Heart right ventricle (tissue), 16 donors: ENCODE measurements around the gene CIDEA. TPM values are rescaled to one million over a fixed set of nuclear protein-coding genes. Genes with fewer than 3 reads are reported as not detected.

ENCODE experiments used
- ATAC-seq, 8 donors: fragments of 200-7000 bp; cut with Tn5 transposase; one replicate each; pipeline ENCODE4 v1.9.1; 2020; ENCODE audit warnings: mild to moderate bottlenecking in 8 of 8, moderate library complexity in 8 of 8, moderate number of reproducible peaks in 1 of 8
- DNase-seq, 2 donors: peaks; one replicate each; pipeline ENCODE4 v3.0.0-alpha.2; 2020
- H3K27ac ChIP-seq, 10 donors: fragments of 200-600 bp; sonication (generic) in 2 of 10; one replicate each; pipeline versions ENCODE4 v1.5.0 to v1.8.0; 2020 to 2022; ENCODE audit warnings: mild to moderate bottlenecking in 3 of 10
- H3K27me3 ChIP-seq, 7 donors: fragments of 200-600 bp; one replicate each; pipeline ENCODE4 v1.8.0; 2021 to 2022; ENCODE audit warnings: mild to moderate bottlenecking in 2 of 7
- H3K36me3 ChIP-seq, 9 donors: fragments of 200-600 bp; sonication (generic) in 1 of 9; one replicate each; pipeline versions ENCODE4 v1.5.0 to v1.8.0; 2020 to 2022; ENCODE audit warnings: mild to moderate bottlenecking in 2 of 9
- H3K4me1 ChIP-seq, 9 donors: fragments of 200-600 bp; sonication (generic) in 1 of 9; one replicate each; pipeline versions ENCODE4 v1.5.0 to v1.8.0; 2020 to 2022; ENCODE audit warnings: mild to moderate bottlenecking in 4 of 9
- H3K4me3 ChIP-seq, 10 donors: fragments of 200-600 bp; sonication (generic) in 2 of 10; one replicate each; pipeline versions ENCODE4 v1.5.0 to v1.8.0; 2020 to 2022; ENCODE audit warnings: mild to moderate bottlenecking in 7 of 10, moderate library complexity in 2 of 10
- H3K9me3 ChIP-seq, 11 donors: fragments of 200-600 bp in 10 of 11; sonication (generic) in 2 of 11; one replicate each; pipeline versions ENCODE4 v1.5.0 to v1.8.0; 2013 to 2022; ENCODE audit warnings: mild to moderate bottlenecking in 2 of 11, control low read depth in 1 of 11, moderate library complexity in 1 of 11
- WGBS, 2 donors: extraction: QIAGEN DNeasy Blood & Tissue Kit; methylation state at CpG; one replicate each; pipeline ENCODE4 v1.1.7; 2013; ENCODE audit warnings: inconsistent platforms in 1 of 2; 5-methylcytosine and 5-hydroxymethylcytosine counted together
- intact Hi-C, 10 donors: fragments of 100-400 bp; cut with DNase I; formaldehyde crosslinking; loops; one replicate each; pipeline versions ENCODE4 v1.11.1 to v1.14.2; 2022
- polyA plus RNA-seq, 2 donors: library from polyadenylated mRNA; stranded (reverse); fragments of 200-250 nt; gene quantifications; one replicate each; pipeline ENCODE4 v1.2.3, GENCODE V29; 2013
- total RNA-seq, 10 donors: library from RNA; stranded (reverse); fragmentation: NEBNext Ultra II Directional in 3 of 10; extraction: Animal tissue kit (Norgen Biotek cat#: 25700) in 3 of 10; gene quantifications; one replicate each; pipeline versions ENCODE4 v1.2.1 to v1.2.4, GENCODE V29; 2021 to 2023
- TF ChIP-seq, protein P1 (sequence below), 9 donors: fragments of 200-600 bp; sonication (generic) in 2 of 9; IDR thresholded peaks; one replicate each; pipeline versions ENCODE4 v1.5.0 to v1.8.0; 2021 to 2022; ENCODE audit warnings: antibody characterized with exemption in 9 of 9, mild to moderate bottlenecking in 5 of 9, moderate library complexity in 1 of 9
- donor health status: Arrhythmogenic right ventricular cardiomyopathy.
- donor health status: ischemic (EF 13 %, LVEDD 7.1; RV severe dilation, severe dysfunction).
- donor health status: healthy with polysubstance abuse.
- donor health status: DM: no; HTN: yes; CAD: no.
- donor health status: DM: no; HTN: no; CAD: no.
- donor health status: ischemic (EF 25% LVEDD 6.9; RV normal size, moderate dysfunction).
- donor health status: ischemic (EF 25% LVEDD 5.7; RV mildly dilated, moderate dysfunction).
- donor health status: healthy.
- donor health status: DM: yes; HTN: yes; CAD: no.
- donor health status: Ischemic cardiomyopathy.
- donor health status: ischemic (EF 35%, LVEDD 5.7; RV mildly dilated, moderate dysfunction).
- donor health status: nonischemic (EF 11% LVEDD 7.7; RV severe dilation, severe dysfunction).
- donor health status: DM: yes; HTN: yes; CAD: no.
- donor health status: PGD.
- donor health status: ischemic (EF 29% LVEDD 5.4; RV normal size, mild dysfunction).
- donor health status: nonischemic (EF 23%, LVEDD 6.1; RV moderate dilation, normal function).

Gene CIDEA
- total and polyA plus RNA-seq, 12 donors = 0.37 to 6.8 (median 1.4) TPM; not detected in 2

DNA sequence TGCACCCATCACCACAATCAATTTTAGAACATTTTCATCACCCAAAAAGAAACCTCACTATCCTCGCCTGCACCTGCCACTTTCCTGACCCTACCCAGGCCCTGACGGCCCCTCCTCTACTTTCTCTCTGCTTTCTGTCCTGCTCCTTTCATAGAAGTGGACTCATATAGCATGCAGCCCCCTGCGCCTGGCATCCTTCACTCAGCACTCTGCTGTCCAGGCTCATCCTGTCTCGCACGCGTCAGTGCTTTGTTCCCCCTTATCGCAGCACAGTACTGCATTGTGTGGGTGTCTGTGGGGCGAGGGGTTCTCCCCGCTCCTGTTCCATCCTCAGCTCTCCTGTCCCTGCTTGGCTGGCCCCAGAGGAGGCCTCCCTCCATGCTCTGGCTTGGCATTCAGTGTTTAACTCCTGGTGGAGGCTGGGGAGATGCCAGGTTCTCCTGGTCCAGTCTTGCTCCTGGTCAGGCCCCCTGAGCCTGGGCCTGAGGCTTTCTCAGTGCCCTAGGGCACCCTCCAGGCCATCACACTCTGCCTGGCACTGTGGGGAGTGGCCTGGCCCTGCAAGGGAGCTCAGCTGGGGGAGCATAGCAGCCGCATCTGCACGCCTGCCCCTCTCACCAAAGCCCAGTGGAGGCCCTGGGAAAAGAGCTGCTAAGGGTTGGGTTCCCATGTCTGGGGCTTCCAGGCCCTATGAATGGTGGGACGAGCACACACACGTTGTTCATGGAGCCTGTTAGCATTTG, 47.3 kb downstream of the CIDEA start:
- Histone ChIP-seq H3K4me3 (no peak overlapping the region), H3K4me1 (peaks cover 0 to 6% (median under 1%) of the 10 kb centered on the region in 9 donors), H3K36me3 (no peaks in the 10 kb centered on the region), H3K27ac (no peak overlapping the region), H3K27me3 (peaks cover 0 to 8% (median 0%) of the 10 kb centered on the region in 7 donors), H3K9me3 (peaks cover 0 to 5% (median 0%) of the 10 kb centered on the region in 11 donors)
- intact Hi-C loops = no loop called here
- WGBS, 2 donors = 57 to 71% methylated on average over 13 of the region's 13 CpGs
- DNase-seq (no peak), ATAC-seq (no peak)
- TF ChIP-seq, protein P1, sequence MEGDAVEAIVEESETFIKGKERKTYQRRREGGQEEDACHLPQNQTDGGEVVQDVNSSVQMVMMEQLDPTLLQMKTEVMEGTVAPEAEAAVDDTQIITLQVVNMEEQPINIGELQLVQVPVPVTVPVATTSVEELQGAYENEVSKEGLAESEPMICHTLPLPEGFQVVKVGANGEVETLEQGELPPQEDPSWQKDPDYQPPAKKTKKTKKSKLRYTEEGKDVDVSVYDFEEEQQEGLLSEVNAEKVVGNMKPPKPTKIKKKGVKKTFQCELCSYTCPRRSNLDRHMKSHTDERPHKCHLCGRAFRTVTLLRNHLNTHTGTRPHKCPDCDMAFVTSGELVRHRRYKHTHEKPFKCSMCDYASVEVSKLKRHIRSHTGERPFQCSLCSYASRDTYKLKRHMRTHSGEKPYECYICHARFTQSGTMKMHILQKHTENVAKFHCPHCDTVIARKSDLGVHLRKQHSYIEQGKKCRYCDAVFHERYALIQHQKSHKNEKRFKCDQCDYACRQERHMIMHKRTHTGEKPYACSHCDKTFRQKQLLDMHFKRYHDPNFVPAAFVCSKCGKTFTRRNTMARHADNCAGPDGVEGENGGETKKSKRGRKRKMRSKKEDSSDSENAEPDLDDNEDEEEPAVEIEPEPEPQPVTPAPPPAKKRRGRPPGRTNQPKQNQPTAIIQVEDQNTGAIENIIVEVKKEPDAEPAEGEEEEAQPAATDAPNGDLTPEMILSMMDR (IDR thresholded peaks at IDR 0.05) = no peak

DNA sequence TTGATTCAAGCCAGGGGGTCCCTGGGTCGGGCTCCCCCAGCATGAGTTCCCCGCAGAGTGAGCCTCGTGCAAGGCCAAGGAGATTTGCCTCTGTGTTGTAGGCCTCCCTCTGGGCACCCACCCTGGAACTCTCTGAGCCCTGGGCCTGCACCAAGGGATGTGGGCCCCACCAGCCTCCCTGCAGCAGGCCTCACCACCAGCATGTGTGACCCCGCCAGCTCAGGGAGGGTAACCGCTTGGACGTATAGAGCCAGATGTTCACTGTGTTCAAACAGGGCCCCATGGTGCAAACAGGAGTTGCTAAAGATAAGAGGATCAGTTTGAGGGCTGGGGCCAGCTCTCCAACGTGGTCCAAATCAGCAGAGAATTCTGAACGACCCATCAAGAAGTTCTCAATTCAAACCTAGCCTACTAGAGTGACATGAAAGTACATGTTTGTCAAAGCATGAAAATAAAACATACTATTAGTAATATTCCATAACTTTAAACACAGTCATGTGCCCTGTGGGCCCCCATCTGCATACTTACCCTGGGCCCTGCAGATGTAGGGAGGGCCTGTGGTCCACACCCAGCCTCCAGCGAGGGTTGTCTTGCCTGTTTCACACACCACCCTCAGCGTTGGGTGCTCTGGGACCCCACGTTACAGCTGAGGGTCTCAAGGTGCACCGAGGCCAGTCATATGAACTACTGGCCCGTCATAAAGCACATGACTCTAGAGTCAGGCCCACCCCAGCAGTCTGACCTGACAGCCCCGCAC, 48.4 kb downstream of the CIDEA start:
- Histone ChIP-seq H3K27ac (no peak overlapping the region), H3K36me3 (no peaks in the 10 kb centered on the region), H3K27me3 (peaks cover 0 to 19% (median 0%) of the 10 kb centered on the region in 7 donors), H3K9me3 (peaks cover 0 to 5% (median 0%) of the 10 kb centered on the region in 11 donors), H3K4me3 (no peak overlapping the region), H3K4me1 (peaks cover 0 to 16% (median 11%) of the 10 kb centered on the region in 9 donors)
- 86 to 89% methylated on average over 14 of the region's 14 CpGs for WGBS, 2 donors
- ATAC-seq (no peak), DNase-seq (no peak)
- intact Hi-C loops = no loop called here
- TF ChIP-seq, protein P1 (IDR thresholded peaks at IDR 0.05) = no peak

DNA sequence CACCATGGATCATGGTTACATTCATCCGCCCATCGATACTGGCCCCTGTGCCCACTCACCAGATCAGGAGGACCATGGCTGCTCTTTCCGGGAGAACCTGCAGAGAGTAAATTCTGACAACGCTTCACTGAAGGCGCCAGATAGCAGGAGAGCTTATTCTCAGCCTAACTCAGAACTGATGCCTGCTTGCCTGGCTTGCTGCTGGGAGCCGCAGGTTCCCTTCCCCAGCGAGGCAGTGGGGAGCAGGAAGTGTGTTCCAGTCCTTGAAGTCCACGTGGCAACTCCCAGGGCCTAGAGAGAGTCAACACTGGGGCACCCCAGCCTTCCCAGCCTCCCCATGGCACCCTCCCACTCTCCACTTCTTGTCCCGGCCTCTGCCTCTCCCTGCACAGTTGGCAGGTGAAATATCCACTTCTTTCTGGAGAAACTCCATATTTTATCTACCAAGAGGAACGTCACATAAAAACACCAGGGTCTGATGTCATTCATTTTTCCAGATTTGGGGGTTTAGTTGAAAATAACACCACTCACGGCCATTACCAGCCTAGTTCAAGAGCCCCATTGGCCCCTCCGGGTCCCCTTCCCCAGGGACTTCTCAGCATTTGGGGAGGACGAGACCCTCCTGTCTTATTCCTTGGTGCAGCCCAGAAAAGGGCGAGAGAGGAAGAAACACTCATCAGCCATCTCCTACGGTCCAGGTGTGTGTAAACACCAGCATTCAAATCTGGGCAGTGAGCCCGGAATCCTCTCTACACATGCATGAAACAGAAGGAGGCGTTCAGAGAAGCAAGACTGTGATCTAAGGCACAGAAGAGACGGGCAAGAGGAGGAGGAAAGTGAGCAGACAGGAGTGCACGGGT, 50.4 kb downstream of the CIDEA start:
- intact Hi-C loops = loop anchor here in 3 of 10 donors (5.0 kb wide), 1 partner anchor 32 kb away; no protein-coding TSS in a partner anchor
- DNase-seq = no peak
- no peak for ATAC-seq
- TF ChIP-seq, protein P1 (IDR thresholded peaks at IDR 0.05) = no peak
- no peaks in the 10 kb centered on the region for H3K9me3 ChIP-seq
- H3K27me3 ChIP-seq = peaks cover 0 to 29% (median 0%) of the 10 kb centered on the region in 7 donors
- peaks cover 0 to 26% (median 18%) of the 10 kb centered on the region in 9 donors for H3K4me1 ChIP-seq
- peaks cover 0 to under 1% (median 0%) of the 10 kb centered on the region in 9 donors for H3K36me3 ChIP-seq
- 83 to 86% methylated on average over 19 of the region's 19 CpGs for WGBS, 2 donors
- no peak overlapping the region for H3K4me3 ChIP-seq
- no peak overlapping the region for H3K27ac ChIP-seq

DNA sequence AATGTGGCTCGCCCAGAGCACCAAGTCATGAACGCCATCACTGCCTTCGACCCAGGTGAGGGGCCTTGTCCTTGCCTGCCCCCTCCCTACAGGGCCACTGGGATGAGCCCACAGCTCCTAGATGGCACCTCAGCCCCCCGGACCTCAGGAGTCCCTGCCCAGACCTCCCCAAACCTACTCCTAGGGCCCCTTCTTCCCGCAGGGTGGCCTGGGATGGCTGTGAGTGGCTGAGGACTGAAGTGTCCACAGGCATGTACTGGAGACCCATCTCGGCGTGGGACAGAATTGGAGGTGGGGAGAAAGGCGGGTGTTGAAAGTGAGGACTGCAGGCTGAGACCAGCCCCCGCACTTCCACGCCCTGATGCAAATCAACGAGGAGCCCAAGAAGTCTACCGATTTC, 51.0 kb downstream of the CIDEA start:
- Histone ChIP-seq H3K27ac (no peak overlapping the region), H3K9me3 (no peaks in the 10 kb centered on the region), H3K27me3 (peaks cover 0 to 29% (median 0%) of the 10 kb centered on the region in 7 donors), H3K36me3 (peaks cover 0 to 7% (median 0%) of the 10 kb centered on the region in 9 donors), H3K4me1 (peaks cover under 1 to 33% (median 25%) of the 10 kb centered on the region in 9 donors), H3K4me3 (no peak overlapping the region)
- 90 to 91% methylated on average over 12 of the region's 12 CpGs for WGBS, 2 donors
- no peak for ATAC-seq
- TF ChIP-seq, protein P1 (IDR thresholded peaks at IDR 0.05) = no peak
- no peak for DNase-seq
- intact Hi-C loops = loop anchor here in 3 of 10 donors (5.0 kb wide), 1 partner anchor 33 kb away; no protein-coding TSS in a partner anchor
